Astrocyte of the spinal cord (primary cell): ENCODE data around the gene HDAC4.
"Not testable (repeated sequence)": the region's sequence is repeated elsewhere in the genome, so short reads cannot be mapped to it uniquely, and the experiment has no call there.

ENCODE experiments used
- DNase-seq: peaks from one replicate; pipeline ENCODE4 v3.0.0; 2011; ENCODE audit warnings: low read depth, low spot score
- H3K4me3 ChIP-seq: 2 replicates; pipeline ENCODE4 v1.5.1; 2011; ENCODE audit warnings: low read depth, mild to moderate bottlenecking, low read length, moderate library complexity
- in situ Hi-C: cut with HindIII; loops from 2 replicates; pipeline ENCODE4 v1.10.0; 2017; ENCODE audit warnings: low sequenced_read_pairs
- TF ChIP-seq, protein P1 (sequence below): IDR thresholded peaks from 2 replicates; pipeline ENCODE4 v1.5.1; 2012; ENCODE audit warnings: low read depth, mild to moderate bottlenecking, low read length, inconsistent platforms

The HDAC4 gene

GRCh38 chr2:239077260-239077659 is 323.6 kb downstream of the HDAC4 start:
- H3K4me3 ChIP-seq, result no peak overlapping the region
- in situ Hi-C loops, result no loop called here
- DNase-seq, result no peak
- TF ChIP-seq, protein P1, sequence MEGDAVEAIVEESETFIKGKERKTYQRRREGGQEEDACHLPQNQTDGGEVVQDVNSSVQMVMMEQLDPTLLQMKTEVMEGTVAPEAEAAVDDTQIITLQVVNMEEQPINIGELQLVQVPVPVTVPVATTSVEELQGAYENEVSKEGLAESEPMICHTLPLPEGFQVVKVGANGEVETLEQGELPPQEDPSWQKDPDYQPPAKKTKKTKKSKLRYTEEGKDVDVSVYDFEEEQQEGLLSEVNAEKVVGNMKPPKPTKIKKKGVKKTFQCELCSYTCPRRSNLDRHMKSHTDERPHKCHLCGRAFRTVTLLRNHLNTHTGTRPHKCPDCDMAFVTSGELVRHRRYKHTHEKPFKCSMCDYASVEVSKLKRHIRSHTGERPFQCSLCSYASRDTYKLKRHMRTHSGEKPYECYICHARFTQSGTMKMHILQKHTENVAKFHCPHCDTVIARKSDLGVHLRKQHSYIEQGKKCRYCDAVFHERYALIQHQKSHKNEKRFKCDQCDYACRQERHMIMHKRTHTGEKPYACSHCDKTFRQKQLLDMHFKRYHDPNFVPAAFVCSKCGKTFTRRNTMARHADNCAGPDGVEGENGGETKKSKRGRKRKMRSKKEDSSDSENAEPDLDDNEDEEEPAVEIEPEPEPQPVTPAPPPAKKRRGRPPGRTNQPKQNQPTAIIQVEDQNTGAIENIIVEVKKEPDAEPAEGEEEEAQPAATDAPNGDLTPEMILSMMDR, result no peak

- DNase-seq, result no peak
- H3K4me3 ChIP-seq, result no peak overlapping the region
- TF ChIP-seq, protein P1, result no peak
- in situ Hi-C loops, result no loop called here
These were observed 324.7 kb downstream of the HDAC4 start for GRCh38 chr2:239075918-239076758.

GRCh38 chr2:239073745-239074530 is 326.9 kb downstream of the HDAC4 start:
- TF ChIP-seq, protein P1, result no peak
- no peak overlapping the region for H3K4me3 ChIP-seq
- in situ Hi-C loops, result no loop called here
- no peak for DNase-seq

DNA sequence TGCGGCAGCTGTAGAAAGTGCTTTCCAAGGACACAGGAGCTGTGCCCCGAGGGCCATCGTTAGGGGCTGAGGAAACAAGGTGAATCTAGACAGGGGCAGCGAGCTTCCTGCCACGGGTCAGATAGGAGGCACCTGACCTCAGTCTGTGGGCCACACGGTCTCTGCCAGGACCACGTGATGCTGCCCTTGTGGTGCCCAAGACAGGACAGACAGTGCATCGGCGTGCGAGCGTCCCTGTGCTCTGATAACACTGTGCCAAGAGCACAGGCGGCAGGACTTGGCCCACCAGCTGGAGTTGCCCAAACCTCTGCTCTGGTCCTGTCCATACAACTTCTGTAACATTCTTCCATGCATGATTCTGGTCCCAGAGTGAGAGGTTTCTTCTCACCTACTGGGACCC is 327.6 kb downstream of the HDAC4 start:
- TF ChIP-seq, protein P1, result no peak
- in situ Hi-C loops, result no loop called here
- DNase-seq, result no peak
- no peak overlapping the region for H3K4me3 ChIP-seq

GRCh38 chr2:239072786-239073185 is 328.0 kb downstream of the HDAC4 start:
- TF ChIP-seq, protein P1, result no peak
- no peak overlapping the region for H3K4me3 ChIP-seq
- in situ Hi-C loops, result no loop called here
- no peak for DNase-seq

DNA sequence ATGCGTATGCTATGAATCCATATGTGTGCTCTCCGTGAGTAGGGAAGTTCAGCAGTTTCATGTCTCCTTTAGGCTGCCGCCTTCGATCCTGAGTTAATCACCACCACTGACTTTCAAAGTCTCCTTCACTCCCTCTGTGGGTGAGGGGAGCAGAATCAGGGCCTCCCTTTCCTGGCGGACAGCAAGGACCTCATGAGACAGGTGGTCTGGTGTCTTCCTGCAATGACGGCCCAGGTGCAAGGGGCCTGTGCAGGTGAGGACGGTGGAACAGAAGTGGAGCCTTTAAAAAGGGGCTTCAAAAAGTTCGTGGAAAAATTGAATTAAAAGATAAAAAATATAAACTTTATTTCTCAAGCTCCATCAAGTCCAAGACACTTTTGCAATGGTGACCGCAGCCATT is 330.4 kb downstream of the HDAC4 start:
- no peak overlapping the region for H3K4me3 ChIP-seq
- TF ChIP-seq, protein P1, result no peak
- in situ Hi-C loops, result no loop called here
- no peak for DNase-seq

DNA sequence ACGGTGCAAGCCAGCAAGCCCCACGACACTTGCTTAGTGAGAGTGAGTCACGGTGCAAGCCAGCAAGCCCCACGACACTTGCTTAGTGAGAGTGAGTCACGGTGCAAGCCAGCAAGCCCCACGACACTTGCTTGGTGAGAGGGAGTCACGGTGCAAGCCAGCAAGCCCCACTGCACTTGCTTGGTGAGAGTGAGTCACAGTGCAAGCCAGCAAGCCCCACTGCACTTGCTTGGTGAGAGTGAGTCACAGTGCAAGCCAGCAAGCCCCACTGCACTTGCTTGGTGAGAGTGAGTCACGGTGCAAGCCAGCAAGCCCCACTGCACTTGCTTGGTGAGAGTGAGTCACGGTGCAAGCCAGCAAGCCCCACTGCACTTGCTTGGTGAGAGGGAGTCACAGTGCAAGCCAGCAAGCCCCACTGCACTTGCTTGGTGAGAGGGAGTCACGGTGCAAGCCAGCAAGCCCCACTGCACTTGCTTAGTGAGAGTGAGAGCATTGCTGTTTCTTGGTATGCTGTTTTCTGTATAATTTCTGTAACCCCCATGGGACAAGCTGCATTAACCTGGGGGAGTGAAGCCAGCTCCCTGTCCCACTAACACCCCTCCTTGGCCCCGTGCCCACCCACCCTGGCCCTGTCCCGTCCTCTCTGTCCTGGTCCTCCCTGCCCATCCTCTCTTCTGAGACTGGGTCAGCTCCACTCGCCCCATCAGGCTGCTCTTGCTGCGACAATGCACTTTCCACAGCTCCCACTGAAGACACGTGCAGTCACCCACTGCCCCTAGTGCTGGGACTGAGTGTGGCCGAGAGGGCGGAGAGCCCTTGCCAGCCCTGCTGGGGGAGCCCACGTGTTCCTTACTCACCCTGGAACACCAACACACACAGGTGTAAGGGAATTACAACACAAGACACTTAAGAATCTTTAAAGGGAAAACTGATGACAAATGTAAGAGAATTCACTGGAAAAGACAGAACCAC is 331.2 kb downstream of the HDAC4 start:
- H3K4me3 ChIP-seq, DNase-seq, in situ Hi-C loops: not testable (repeated sequence)
